Loucy (cell line): ENCODE results near the gene ASB4.

ENCODE experiments used
- EZH2phosphoT487 ChIP-seq: fragments of 200-600 bp; IDR thresholded peaks from 2 replicates; pipeline ENCODE4 v1.6.1; 2018; ENCODE audit warnings: antibody characterized with exemption, mild to moderate bottlenecking, moderate library complexity, borderline replicate concordance
- TF ChIP-seq, protein P1 (sequence below): fragments of 200-600 bp; sonication (generic); conservative IDR thresholded peaks from 2 replicates; pipeline ENCODE4 v1.5.1; 2014; ENCODE audit warnings: mild to moderate bottlenecking, antibody characterized with exemption, low read length

DNA sequence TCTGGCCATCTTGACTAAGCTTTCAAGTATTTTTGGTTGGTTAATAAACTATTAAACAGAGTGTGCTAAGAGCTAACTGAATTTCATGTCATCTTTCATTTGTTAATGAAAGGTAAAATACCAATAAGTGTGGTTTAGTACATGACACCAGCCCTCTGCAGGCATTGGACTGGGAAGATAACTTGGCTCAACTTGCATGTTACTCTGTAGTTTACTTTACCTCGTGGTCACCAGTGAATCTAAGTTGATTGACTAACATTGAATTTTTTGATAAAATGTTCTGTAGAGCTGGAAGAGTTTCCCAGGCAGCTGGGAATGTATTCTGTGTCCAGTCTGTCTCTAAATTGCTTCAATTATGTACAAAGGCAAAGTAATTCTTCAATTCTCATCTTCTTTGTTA lies 49.9 kb downstream of the ASB4 start:
- TF ChIP-seq, protein P1, sequence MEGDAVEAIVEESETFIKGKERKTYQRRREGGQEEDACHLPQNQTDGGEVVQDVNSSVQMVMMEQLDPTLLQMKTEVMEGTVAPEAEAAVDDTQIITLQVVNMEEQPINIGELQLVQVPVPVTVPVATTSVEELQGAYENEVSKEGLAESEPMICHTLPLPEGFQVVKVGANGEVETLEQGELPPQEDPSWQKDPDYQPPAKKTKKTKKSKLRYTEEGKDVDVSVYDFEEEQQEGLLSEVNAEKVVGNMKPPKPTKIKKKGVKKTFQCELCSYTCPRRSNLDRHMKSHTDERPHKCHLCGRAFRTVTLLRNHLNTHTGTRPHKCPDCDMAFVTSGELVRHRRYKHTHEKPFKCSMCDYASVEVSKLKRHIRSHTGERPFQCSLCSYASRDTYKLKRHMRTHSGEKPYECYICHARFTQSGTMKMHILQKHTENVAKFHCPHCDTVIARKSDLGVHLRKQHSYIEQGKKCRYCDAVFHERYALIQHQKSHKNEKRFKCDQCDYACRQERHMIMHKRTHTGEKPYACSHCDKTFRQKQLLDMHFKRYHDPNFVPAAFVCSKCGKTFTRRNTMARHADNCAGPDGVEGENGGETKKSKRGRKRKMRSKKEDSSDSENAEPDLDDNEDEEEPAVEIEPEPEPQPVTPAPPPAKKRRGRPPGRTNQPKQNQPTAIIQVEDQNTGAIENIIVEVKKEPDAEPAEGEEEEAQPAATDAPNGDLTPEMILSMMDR = no peak
- TF ChIP-seq EZH2phosphoT487 = no peak
